Neutrophil (primary cell): ENCODE measurements around the gene FBXW8.

Source experiments
- H3K27ac ChIP-seq: fragments of 200-600 bp; sonication (generic); 2 replicates; pipeline ENCODE4 v1.5.1; 2016; ENCODE audit warnings: mild to moderate bottlenecking, moderate library complexity
- H3K27me3 ChIP-seq: fragments of 200-600 bp; sonication (generic); 2 replicates; pipeline ENCODE4 v1.6.0; 2016; ENCODE audit warnings: mild to moderate bottlenecking
- H3K36me3 ChIP-seq: fragments of 200-600 bp; sonication (generic); 2 replicates; pipeline ENCODE4 v1.5.1; 2017
- H3K4me1 ChIP-seq, 2 experiments: fragments of 200-600 bp in 1 of 2; sonication (generic) in 1 of 2; 1 replicate in 1 of 2; 2 replicates in 1 of 2; pipeline versions ENCODE4 v1.5.1 to v1.6.1; 2013 to 2016; ENCODE audit warnings: low read depth in 1 of 2, low read length in 1 of 2, mild to moderate bottlenecking in 1 of 2, moderate library complexity in 1 of 2; ENCODE audit not compliant: control insufficient read depth in 1 of 2, insufficient read depth in 1 of 2
- H3K4me3 ChIP-seq, 2 experiments: fragments of 200-600 bp in 1 of 2; sonication (generic) in 1 of 2; 1 replicate in 1 of 2; 2 replicates in 1 of 2; pipeline ENCODE4 v1.5.1; 2013 to 2016; ENCODE audit warnings: low read depth in 1 of 2, low read length in 1 of 2, mild to moderate bottlenecking in 1 of 2, moderate library complexity in 1 of 2
- H3K9me3 ChIP-seq: fragments of 200-600 bp; sonication (generic); 2 replicates; pipeline ENCODE4 v1.5.1; 2016
- CTCF ChIP-seq: fragments of 200-600 bp; sonication (generic); IDR thresholded peaks from 2 replicates; pipeline ENCODE4 v1.5.1; 2016; ENCODE audit warnings: antibody characterized with exemption

Gene FBXW8

GRCh38 chr12:117030187-117030900 is 119.6 kb downstream of the FBXW8 start:
- no peaks in the 10 kb centered on the region for H3K9me3 ChIP-seq
- H3K27me3 ChIP-seq = peaks cover 7% of the 10 kb centered on the region
- peaks cover 59% of the 10 kb centered on the region for H3K36me3 ChIP-seq
- H3K27ac ChIP-seq = no peak overlapping the region
- TF ChIP-seq CTCF = no peak
- no peak overlapping the region for H3K4me3 ChIP-seq
- peaks cover 20 to 26% of the 10 kb centered on the region in 2 experiments for H3K4me1 ChIP-seq

- Histone ChIP-seq H3K36me3 (peaks cover 57% of the 10 kb centered on the region), H3K4me3 (no peak overlapping the region), H3K9me3 (no peaks in the 10 kb centered on the region), H3K27ac (no peak overlapping the region), H3K4me1 (peaks cover 13 to 18% of the 10 kb centered on the region in 2 experiments), H3K27me3 (peaks cover 7% of the 10 kb centered on the region)
- TF ChIP-seq CTCF = no peak
Observed at GRCh38 chr12:117031843-117032592, 121.3 kb downstream of the FBXW8 start.

- H3K27ac ChIP-seq = no peak overlapping the region
Observed at GRCh38 chr12:117032593-117033381, 122.0 kb downstream of the FBXW8 start.

GRCh38 chr12:117033382-117034221 is 122.9 kb downstream of the FBXW8 start:
- Histone ChIP-seq H3K4me3 (no peak overlapping the region), H3K27ac (no peak overlapping the region)

More at GRCh38 chr12:117032593-117033381, 122.0 kb downstream of the FBXW8 start:
- H3K4me1 ChIP-seq = peaks cover 13 to 18% of the 10 kb centered on the region in 2 experiments
- H3K36me3 ChIP-seq = peaks cover 49% of the 10 kb centered on the region
- peaks cover 7% of the 10 kb centered on the region for H3K27me3 ChIP-seq
- no peak overlapping the region for H3K4me3 ChIP-seq
- no peak for TF ChIP-seq CTCF
- H3K9me3 ChIP-seq = no peaks in the 10 kb centered on the region

More at GRCh38 chr12:117033382-117034221, 122.9 kb downstream of the FBXW8 start:
- H3K4me1 ChIP-seq = peaks cover 18 to 20% of the 10 kb centered on the region in 2 experiments
- no peak for TF ChIP-seq CTCF
- H3K36me3 ChIP-seq = peaks cover 41% of the 10 kb centered on the region
- peaks cover 7% of the 10 kb centered on the region for H3K27me3 ChIP-seq
- no peaks in the 10 kb centered on the region for H3K9me3 ChIP-seq
